GM23338 (cell line): ENCODE measurements around the gene CAMK2N2.

Experiments used
- CREB1 ChIP-seq: fragments of 250-450 bp; sonication (Bioruptor Pico); IDR thresholded peaks from 2 replicates; pipeline ENCODE4 v1.5.0; 2020; ENCODE audit warnings: low read depth, mild to moderate bottlenecking, moderate library complexity
- EZH2 ChIP-seq: fragments of 200-600 bp; sonication (generic); IDR thresholded peaks from one replicate; pipeline ENCODE4 v1.8.0; 2017; ENCODE audit warnings: antibody characterized with exemption, mild to moderate bottlenecking, low read depth; ENCODE audit not compliant: unreplicated experiment
- NANOG ChIP-seq: IDR thresholded peaks from 2 replicates; pipeline ENCODE4 v1.6.1; 2016; ENCODE audit warnings: antibody characterized with exemption, borderline replicate concordance
- POLR2AphosphoS5 ChIP-seq: IDR thresholded peaks from 2 replicates; pipeline ENCODE4 v1.6.1; 2016; ENCODE audit warnings: antibody characterized with exemption, low read depth
- TF ChIP-seq, protein P1 (sequence below): IDR thresholded peaks from one replicate; pipeline ENCODE4 v1.6.1; 2018; ENCODE audit warnings: antibody characterized with exemption; ENCODE audit not compliant: unreplicated experiment
- TF ChIP-seq, protein P2 (sequence below), 2 experiments: fragments of 200-600 bp in 1 of 2; sonication (generic) in 1 of 2; conservative IDR thresholded peaks; 2 replicates each; pipeline versions ENCODE4 v1.5.1 to v1.6.1; 2016 to 2017; ENCODE audit warnings: antibody characterized with exemption in 2 of 2, low read depth in 2 of 2, mild to moderate bottlenecking in 2 of 2, moderate library complexity in 1 of 2
- TF ChIP-seq, protein P3 (sequence below): fragments of 250-450 bp; sonication (Bioruptor Pico); IDR thresholded peaks from 2 replicates; pipeline ENCODE4 v1.5.0; 2020; ENCODE audit warnings: mild to moderate bottlenecking, moderate library complexity

DNA sequence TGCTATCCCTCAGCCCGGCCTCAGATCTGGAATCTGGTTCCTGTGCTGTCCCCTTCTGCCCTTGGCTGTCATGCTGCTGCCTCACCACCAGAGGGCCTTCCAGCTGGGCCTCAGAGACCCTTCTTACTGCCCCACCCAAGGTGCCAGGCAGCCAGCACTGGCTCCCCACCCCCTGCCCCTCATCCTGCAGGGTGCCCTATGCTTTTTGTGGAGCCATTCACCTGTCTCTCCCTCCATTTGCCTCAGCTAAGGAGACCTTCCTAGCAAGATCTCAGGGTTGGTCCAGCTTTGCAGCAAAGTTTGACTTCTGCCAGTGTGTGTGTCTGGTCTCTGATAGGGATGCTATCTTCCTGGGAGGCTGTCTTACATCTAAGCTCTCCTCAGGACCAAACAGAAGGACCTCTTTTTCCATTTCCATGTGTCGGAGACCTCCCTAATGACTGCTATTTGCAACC lies 33.8 kb downstream of the CAMK2N2 start:
- TF ChIP-seq, protein P1, sequence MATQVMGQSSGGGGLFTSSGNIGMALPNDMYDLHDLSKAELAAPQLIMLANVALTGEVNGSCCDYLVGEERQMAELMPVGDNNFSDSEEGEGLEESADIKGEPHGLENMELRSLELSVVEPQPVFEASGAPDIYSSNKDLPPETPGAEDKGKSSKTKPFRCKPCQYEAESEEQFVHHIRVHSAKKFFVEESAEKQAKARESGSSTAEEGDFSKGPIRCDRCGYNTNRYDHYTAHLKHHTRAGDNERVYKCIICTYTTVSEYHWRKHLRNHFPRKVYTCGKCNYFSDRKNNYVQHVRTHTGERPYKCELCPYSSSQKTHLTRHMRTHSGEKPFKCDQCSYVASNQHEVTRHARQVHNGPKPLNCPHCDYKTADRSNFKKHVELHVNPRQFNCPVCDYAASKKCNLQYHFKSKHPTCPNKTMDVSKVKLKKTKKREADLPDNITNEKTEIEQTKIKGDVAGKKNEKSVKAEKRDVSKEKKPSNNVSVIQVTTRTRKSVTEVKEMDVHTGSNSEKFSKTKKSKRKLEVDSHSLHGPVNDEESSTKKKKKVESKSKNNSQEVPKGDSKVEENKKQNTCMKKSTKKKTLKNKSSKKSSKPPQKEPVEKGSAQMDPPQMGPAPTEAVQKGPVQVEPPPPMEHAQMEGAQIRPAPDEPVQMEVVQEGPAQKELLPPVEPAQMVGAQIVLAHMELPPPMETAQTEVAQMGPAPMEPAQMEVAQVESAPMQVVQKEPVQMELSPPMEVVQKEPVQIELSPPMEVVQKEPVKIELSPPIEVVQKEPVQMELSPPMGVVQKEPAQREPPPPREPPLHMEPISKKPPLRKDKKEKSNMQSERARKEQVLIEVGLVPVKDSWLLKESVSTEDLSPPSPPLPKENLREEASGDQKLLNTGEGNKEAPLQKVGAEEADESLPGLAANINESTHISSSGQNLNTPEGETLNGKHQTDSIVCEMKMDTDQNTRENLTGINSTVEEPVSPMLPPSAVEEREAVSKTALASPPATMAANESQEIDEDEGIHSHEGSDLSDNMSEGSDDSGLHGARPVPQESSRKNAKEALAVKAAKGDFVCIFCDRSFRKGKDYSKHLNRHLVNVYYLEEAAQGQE = no peak
- TF ChIP-seq, protein P2, sequence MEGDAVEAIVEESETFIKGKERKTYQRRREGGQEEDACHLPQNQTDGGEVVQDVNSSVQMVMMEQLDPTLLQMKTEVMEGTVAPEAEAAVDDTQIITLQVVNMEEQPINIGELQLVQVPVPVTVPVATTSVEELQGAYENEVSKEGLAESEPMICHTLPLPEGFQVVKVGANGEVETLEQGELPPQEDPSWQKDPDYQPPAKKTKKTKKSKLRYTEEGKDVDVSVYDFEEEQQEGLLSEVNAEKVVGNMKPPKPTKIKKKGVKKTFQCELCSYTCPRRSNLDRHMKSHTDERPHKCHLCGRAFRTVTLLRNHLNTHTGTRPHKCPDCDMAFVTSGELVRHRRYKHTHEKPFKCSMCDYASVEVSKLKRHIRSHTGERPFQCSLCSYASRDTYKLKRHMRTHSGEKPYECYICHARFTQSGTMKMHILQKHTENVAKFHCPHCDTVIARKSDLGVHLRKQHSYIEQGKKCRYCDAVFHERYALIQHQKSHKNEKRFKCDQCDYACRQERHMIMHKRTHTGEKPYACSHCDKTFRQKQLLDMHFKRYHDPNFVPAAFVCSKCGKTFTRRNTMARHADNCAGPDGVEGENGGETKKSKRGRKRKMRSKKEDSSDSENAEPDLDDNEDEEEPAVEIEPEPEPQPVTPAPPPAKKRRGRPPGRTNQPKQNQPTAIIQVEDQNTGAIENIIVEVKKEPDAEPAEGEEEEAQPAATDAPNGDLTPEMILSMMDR (conservative IDR thresholded peaks at IDR 0.05; ENCODE audit: low read depth in 2 of 2) = peak; percentile 82 to 91
- TF ChIP-seq CREB1 (CRISPR knock-in tag) (no peak), POLR2AphosphoS5 (no peak), NANOG (no peak), EZH2 (no peak)
- TF ChIP-seq, protein P3, sequence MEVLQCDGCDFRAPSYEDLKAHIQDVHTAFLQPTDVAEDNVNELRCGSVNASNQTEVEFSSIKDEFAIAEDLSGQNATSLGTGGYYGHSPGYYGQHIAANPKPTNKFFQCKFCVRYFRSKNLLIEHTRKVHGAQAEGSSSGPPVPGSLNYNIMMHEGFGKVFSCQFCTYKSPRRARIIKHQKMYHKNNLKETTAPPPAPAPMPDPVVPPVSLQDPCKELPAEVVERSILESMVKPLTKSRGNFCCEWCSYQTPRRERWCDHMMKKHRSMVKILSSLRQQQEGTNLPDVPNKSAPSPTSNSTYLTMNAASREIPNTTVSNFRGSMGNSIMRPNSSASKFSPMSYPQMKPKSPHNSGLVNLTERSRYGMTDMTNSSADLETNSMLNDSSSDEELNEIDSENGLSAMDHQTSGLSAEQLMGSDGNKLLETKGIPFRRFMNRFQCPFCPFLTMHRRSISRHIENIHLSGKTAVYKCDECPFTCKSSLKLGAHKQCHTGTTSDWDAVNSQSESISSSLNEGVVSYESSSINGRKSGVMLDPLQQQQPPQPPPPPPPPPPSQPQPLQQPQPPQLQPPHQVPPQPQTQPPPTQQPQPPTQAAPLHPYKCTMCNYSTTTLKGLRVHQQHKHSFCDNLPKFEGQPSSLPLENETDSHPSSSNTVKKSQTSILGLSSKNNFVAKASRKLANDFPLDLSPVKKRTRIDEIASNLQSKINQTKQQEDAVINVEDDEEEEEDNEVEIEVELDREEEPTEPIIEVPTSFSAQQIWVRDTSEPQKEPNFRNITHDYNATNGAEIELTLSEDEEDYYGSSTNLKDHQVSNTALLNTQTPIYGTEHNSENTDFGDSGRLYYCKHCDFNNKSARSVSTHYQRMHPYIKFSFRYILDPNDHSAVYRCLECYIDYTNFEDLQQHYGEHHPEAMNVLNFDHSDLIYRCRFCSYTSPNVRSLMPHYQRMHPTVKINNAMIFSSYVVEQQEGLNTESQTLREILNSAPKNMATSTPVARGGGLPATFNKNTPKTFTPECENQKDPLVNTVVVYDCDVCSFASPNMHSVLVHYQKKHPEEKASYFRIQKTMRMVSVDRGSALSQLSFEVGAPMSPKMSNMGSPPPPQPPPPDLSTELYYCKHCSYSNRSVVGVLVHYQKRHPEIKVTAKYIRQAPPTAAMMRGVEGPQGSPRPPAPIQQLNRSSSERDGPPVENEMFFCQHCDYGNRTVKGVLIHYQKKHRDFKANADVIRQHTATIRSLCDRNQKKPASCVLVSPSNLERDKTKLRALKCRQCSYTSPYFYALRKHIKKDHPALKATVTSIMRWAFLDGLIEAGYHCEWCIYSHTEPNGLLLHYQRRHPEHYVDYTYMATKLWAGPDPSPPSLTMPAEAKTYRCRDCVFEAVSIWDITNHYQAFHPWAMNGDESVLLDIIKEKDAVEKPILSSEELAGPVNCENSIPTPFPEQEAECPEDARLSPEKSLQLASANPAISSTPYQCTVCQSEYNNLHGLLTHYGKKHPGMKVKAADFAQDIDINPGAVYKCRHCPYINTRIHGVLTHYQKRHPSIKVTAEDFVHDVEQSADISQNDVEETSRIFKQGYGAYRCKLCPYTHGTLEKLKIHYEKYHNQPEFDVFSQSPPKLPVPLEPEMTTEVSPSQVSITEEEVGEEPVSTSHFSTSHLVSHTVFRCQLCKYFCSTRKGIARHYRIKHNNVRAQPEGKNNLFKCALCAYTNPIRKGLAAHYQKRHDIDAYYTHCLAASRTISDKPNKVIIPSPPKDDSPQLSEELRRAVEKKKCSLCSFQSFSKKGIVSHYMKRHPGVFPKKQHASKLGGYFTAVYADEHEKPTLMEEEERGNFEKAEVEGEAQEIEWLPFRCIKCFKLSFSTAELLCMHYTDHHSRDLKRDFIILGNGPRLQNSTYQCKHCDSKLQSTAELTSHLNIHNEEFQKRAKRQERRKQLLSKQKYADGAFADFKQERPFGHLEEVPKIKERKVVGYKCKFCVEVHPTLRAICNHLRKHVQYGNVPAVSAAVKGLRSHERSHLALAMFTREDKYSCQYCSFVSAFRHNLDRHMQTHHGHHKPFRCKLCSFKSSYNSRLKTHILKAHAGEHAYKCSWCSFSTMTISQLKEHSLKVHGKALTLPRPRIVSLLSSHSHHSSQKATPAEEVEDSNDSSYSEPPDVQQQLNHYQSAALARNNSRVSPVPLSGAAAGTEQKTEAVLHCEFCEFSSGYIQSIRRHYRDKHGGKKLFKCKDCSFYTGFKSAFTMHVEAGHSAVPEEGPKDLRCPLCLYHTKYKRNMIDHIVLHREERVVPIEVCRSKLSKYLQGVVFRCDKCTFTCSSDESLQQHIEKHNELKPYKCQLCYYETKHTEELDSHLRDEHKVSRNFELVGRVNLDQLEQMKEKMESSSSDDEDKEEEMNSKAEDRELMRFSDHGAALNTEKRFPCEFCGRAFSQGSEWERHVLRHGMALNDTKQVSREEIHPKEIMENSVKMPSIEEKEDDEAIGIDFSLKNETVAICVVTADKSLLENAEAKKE (CRISPR knock-in tag) = no peak
